ENCODE measurements around the gene CDC25A. TPM values are rescaled to one million over a fixed set of nuclear protein-coding genes. Genes with fewer than 3 reads are reported as not detected.

CDC25A gene
- total and polyA plus RNA-seq, 2 of the 13 experiments (the other 11 are each of a cell fraction or from before 2014, with no cell fraction given) = 7.9 to 45.4 TPM

DNA sequence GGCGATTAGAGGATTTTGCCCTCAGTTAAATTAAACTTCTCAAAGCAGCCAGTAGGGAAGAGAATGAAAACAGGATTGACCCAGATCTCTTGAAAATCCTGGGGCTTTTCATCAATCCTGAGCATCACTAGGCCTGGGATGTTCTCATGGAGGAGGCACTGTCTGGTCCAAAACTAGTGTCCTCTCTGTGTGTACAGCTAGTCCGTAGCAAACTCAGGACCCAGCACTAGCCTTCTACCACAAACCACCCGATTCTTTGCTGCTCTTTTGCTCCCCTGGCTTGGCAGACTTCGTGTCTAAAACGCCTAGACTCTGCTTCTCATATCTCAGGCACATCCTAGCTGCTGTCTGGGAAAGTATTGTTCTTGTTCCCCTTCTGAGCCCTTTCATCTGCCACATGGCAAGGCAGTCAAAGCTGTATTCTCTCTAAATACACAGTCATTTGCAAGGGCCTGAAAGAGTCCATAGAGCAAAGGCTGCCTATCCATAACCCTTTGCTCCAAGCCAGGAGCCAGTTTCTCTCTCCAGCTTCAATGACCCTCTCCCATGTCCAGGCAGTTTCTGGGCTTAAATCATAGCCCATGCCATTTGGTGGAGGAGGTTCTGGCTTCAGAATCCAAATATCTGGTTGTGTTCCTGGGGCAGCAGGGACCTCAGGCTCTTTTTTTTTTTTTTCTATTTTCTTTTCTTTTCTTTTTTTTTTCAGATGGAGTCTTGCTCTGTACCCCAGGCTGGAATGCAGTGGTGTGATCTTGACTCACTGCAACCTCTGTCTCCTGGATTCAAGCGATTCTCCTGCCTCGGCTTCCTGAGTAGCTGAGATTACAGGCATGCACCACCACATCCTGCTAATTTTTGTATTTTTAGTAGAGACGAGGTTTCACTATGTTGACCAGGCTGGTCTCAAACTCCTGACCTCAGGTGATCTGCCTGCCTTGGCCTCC lies 52.4 kb downstream of the CDC25A start (continued):
- TF ChIP-seq, protein P1, sequence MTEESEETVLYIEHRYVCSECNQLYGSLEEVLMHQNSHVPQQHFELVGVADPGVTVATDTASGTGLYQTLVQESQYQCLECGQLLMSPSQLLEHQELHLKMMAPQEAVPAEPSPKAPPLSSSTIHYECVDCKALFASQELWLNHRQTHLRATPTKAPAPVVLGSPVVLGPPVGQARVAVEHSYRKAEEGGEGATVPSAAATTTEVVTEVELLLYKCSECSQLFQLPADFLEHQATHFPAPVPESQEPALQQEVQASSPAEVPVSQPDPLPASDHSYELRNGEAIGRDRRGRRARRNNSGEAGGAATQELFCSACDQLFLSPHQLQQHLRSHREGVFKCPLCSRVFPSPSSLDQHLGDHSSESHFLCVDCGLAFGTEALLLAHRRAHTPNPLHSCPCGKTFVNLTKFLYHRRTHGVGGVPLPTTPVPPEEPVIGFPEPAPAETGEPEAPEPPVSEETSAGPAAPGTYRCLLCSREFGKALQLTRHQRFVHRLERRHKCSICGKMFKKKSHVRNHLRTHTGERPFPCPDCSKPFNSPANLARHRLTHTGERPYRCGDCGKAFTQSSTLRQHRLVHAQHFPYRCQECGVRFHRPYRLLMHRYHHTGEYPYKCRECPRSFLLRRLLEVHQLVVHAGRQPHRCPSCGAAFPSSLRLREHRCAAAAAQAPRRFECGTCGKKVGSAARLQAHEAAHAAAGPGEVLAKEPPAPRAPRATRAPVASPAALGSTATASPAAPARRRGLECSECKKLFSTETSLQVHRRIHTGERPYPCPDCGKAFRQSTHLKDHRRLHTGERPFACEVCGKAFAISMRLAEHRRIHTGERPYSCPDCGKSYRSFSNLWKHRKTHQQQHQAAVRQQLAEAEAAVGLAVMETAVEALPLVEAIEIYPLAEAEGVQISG (CRISPR knock-in tag; IDR thresholded peaks at IDR 0.05) = peak; percentile 35; the same call in 1 of the 2 replicates
- TF ChIP-seq, protein P2, sequence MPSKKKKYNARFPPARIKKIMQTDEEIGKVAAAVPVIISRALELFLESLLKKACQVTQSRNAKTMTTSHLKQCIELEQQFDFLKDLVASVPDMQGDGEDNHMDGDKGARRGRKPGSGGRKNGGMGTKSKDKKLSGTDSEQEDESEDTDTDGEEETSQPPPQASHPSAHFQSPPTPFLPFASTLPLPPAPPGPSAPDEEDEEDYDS (CRISPR knock-in tag; IDR thresholded peaks at IDR 0.05) = 0 out of 2 replicates have a peak, but pooled peaks have one; percentile 42
- TF ChIP-seq PPARG (CRISPR knock-in tag; conservative IDR thresholded peaks at IDR 0.05) (0 out of 2 replicates have a peak, but pooled peaks have one; percentile 24), HMGA1 (CRISPR knock-in tag; conservative IDR thresholded peaks at IDR 0.05) (no peak), NR2F2 (IDR thresholded peaks at IDR 0.05; ENCODE audit: borderline replicate concordance, low read depth) (no peak), FOSL1 (CRISPR knock-in tag; IDR thresholded peaks at IDR 0.05; ENCODE audit: borderline replicate concordance) (no peak), NONO (IDR thresholded peaks at IDR 0.05) (no peak), NONO (CRISPR knock-in tag; conservative IDR thresholded peaks at IDR 0.05) (0 out of 2 replicates have a peak, but pooled peaks have one; percentile 20), SALL1 (CRISPR knock-in tag; IDR thresholded peaks at IDR 0.05) (peak; percentile 57), DMAP1 (CRISPR knock-in tag; IDR thresholded peaks at IDR 0.05) (peak; percentile 63; the same call in 1 of the 2 replicates), GLI4 (CRISPR knock-in tag; IDR thresholded peaks at IDR 0.05; ENCODE audit: borderline replicate concordance) (no peak), RXRB (CRISPR knock-in tag; IDR thresholded peaks at IDR 0.05; ENCODE audit: borderline replicate concordance) (peak; percentile 43; the same call in 1 of the 2 replicates), NR2F1 (CRISPR knock-in tag; IDR thresholded peaks at IDR 0.05) (no peak), ZNF891 (CRISPR knock-in tag; IDR thresholded peaks at IDR 0.05) (no peak), ZNF350 (CRISPR knock-in tag; IDR thresholded peaks at IDR 0.05; ENCODE audit: borderline replicate concordance, low read depth) (no peak)
- TF ChIP-seq, protein P3, sequence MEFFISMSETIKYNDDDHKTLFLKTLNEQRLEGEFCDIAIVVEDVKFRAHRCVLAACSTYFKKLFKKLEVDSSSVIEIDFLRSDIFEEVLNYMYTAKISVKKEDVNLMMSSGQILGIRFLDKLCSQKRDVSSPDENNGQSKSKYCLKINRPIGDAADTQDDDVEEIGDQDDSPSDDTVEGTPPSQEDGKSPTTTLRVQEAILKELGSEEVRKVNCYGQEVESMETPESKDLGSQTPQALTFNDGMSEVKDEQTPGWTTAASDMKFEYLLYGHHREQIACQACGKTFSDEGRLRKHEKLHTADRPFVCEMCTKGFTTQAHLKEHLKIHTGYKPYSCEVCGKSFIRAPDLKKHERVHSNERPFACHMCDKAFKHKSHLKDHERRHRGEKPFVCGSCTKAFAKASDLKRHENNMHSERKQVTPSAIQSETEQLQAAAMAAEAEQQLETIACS (CRISPR knock-in tag; IDR thresholded peaks at IDR 0.05) = no peak
- TF ChIP-seq, protein P4, sequence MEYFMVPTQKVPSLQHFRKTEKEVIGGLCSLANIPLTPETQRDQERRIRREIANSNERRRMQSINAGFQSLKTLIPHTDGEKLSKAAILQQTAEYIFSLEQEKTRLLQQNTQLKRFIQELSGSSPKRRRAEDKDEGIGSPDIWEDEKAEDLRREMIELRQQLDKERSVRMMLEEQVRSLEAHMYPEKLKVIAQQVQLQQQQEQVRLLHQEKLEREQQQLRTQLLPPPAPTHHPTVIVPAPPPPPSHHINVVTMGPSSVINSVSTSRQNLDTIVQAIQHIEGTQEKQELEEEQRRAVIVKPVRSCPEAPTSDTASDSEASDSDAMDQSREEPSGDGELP (IDR thresholded peaks at IDR 0.05; ENCODE audit: borderline replicate concordance, low read depth) = 0 out of 2 replicates have a peak, but pooled peaks have one; percentile 12
- TF ChIP-seq, protein P5, sequence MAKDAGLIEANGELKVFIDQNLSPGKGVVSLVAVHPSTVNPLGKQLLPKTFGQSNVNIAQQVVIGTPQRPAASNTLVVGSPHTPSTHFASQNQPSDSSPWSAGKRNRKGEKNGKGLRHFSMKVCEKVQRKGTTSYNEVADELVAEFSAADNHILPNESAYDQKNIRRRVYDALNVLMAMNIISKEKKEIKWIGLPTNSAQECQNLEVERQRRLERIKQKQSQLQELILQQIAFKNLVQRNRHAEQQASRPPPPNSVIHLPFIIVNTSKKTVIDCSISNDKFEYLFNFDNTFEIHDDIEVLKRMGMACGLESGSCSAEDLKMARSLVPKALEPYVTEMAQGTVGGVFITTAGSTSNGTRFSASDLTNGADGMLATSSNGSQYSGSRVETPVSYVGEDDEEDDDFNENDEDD (CRISPR knock-in tag; IDR thresholded peaks at IDR 0.05; ENCODE audit: borderline replicate concordance) = 0 out of 2 replicates have a peak, but pooled peaks have one; percentile 31
